TTC549 (cell line): ENCODE data around the gene CEP70.
"Not testable (repeated sequence)": the region's sequence is repeated elsewhere in the genome, so short reads cannot be mapped to it uniquely, and the experiment has no call there.

Source experiments
- FAIRE-seq: peaks from 2 replicates; lab custom pipeline; 2012; peaks lifted over from hg19 to GRCh38; lab: Jason Lieb, UNC

CEP70 gene

GRCh38 chr3:138588445-138588844 is 5.6 kb downstream of the CEP70 start:
- FAIRE-seq = no peak

GRCh38 chr3:138587374-138587773 is 6.7 kb downstream of the CEP70 start:
- FAIRE-seq = no peak

- no peak for FAIRE-seq
These were observed 15.0 kb downstream of the CEP70 start for GRCh38 chr3:138578961-138579574.

- FAIRE-seq = no peak
These were observed 15.9 kb downstream of the CEP70 start for GRCh38 chr3:138578141-138578540.

- no peak for FAIRE-seq
These were observed 20.9 kb downstream of the CEP70 start for GRCh38 chr3:138573138-138573537.

GRCh38 chr3:138569624-138570023 is 24.4 kb downstream of the CEP70 start:
- not testable (repeated sequence) for FAIRE-seq

- no peak for FAIRE-seq
These were observed 25.0 kb downstream of the CEP70 start for GRCh38 chr3:138569090-138569489.

GRCh38 chr3:138567403-138567802 is 26.7 kb downstream of the CEP70 start:
- FAIRE-seq = no peak

- not testable (repeated sequence) for FAIRE-seq
These were observed 27.8 kb downstream of the CEP70 start for GRCh38 chr3:138566293-138566692.

GRCh38 chr3:138562902-138563301 is 31.2 kb downstream of the CEP70 start:
- not testable (repeated sequence) for FAIRE-seq

GRCh38 chr3:138560501-138560900 is 33.6 kb downstream of the CEP70 start:
- no peak for FAIRE-seq

GRCh38 chr3:138559134-138559533 is 34.9 kb downstream of the CEP70 start:
- FAIRE-seq = no peak

- FAIRE-seq = not testable (repeated sequence)
These were observed 39.3 kb downstream of the CEP70 start for GRCh38 chr3:138554775-138555174.

- FAIRE-seq = not testable (repeated sequence)
These were observed 43.1 kb downstream of the CEP70 start for GRCh38 chr3:138550958-138551357.

GRCh38 chr3:138549179-138549977 is 44.7 kb downstream of the CEP70 start:
- no peak for FAIRE-seq

- FAIRE-seq = no peak
These were observed 46.6 kb downstream of the CEP70 start for GRCh38 chr3:138547342-138547975.

GRCh38 chr3:138544546-138544945 is 49.5 kb downstream of the CEP70 start:
- FAIRE-seq = no peak

- no peak for FAIRE-seq
These were observed 51.1 kb downstream of the CEP70 start for GRCh38 chr3:138542977-138543376.

GRCh38 chr3:138539352-138539751 is 54.7 kb downstream of the CEP70 start:
- no peak for FAIRE-seq

- FAIRE-seq = not testable (repeated sequence)
These were observed 72.6 kb downstream of the CEP70 start for GRCh38 chr3:138521445-138521844.

- FAIRE-seq = no peak
These were observed 80.8 kb downstream of the CEP70 start for GRCh38 chr3:138513090-138513843.

GRCh38 chr3:138511945-138512344 is 82.1 kb downstream of the CEP70 start:
- no peak for FAIRE-seq

- FAIRE-seq = no peak
These were observed 84.5 kb downstream of the CEP70 start for GRCh38 chr3:138509586-138509985.
